ENCODE measurements around the gene DEK. TPM values are rescaled to one million over a fixed set of nuclear protein-coding genes. Genes with fewer than 3 reads are reported as not detected.

Gene DEK
- total RNA-seq, 1 experiment from 2014 or later: 234 TPM

DNA sequence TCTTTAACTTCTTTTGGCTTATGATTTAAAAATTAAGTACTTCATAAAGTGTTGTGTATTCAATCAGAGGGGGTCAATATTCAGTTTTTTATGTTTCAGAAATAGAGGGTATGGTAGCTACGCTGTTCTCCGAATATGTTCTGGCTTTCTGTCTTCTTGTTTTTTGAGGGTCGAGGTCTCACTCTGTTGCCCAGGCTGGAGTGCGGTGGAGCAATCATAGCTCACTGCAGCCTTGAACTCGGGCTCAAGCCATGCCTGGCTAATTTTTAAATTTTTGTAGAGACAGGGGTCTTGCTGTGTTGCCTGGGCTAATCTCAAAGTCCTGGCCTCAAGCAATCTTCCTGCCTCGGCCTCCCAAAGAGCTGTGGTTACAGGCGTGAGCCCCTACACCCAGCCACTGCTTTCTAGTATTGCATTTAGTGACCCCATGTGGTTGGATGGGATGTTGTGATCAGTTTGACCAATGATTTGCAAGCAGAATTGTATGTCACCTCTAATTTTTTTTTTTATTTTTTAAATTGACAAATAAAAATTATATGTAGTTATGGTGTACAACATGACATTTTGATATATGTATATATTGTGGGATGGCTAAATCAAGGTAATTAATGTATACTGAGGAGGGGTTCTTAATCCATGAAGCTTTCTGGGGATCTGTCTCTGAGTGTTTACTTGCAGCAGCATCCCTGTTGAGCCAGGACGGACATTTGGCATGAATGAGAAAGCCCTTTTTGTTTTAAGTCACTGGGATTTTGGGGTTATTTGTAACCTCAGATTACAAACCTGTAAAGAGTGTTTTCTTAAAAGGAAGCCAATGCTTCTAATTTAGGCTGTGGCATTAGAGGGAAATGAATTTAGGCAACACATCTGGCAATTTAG is 38.5 kb upstream of the DEK start:
- no peaks in the 10 kb centered on the region for H3K36me3 ChIP-seq (ENCODE audit: insufficient read depth, low read length, poor library complexity, severe bottlenecking)
- no TSS peak for BruUV-seq (replicated peaks)
- peak; percentile 24 for DNase-seq (ENCODE audit: low spot score)
- TF ChIP-seq EZH2 (IDR thresholded peaks at IDR 0.05; ENCODE audit: borderline replicate concordance, low read depth, low read length, poor library complexity, severe bottlenecking): no peak
- TF ChIP-seq, protein P1, sequence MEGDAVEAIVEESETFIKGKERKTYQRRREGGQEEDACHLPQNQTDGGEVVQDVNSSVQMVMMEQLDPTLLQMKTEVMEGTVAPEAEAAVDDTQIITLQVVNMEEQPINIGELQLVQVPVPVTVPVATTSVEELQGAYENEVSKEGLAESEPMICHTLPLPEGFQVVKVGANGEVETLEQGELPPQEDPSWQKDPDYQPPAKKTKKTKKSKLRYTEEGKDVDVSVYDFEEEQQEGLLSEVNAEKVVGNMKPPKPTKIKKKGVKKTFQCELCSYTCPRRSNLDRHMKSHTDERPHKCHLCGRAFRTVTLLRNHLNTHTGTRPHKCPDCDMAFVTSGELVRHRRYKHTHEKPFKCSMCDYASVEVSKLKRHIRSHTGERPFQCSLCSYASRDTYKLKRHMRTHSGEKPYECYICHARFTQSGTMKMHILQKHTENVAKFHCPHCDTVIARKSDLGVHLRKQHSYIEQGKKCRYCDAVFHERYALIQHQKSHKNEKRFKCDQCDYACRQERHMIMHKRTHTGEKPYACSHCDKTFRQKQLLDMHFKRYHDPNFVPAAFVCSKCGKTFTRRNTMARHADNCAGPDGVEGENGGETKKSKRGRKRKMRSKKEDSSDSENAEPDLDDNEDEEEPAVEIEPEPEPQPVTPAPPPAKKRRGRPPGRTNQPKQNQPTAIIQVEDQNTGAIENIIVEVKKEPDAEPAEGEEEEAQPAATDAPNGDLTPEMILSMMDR (conservative IDR thresholded peaks at IDR 0.05; ENCODE audit: low read depth, low read length): peak; percentile 33; the same call in 1 of the 2 replicates
- H3K4me3 ChIP-seq (ENCODE audit: low read depth, low read length, poor library complexity, severe bottlenecking): no peak overlapping the region
- ChIA-PET POLR2A (ENCODE audit: low non-redundant PET) (no interaction called here), CTCF (no interaction called here)
- no peaks in the 10 kb centered on the region for H3K4me1 ChIP-seq (ENCODE audit: insufficient read depth, low read length, poor library complexity, severe bottlenecking)
- H3K27ac ChIP-seq (ENCODE audit: low read depth, low read length, poor library complexity, severe bottlenecking): no peak overlapping the region
- H3K27me3 ChIP-seq (replicated peaks; ENCODE audit: insufficient read depth, low read depth, low read length, poor library complexity): no peaks in the 10 kb centered on the region
- no peaks in the 10 kb centered on the region for H3K9me3 ChIP-seq (ENCODE audit: low read depth, low read length, poor library complexity, severe bottlenecking)
- intact Hi-C loops (cut with micrococcal nuclease; ENCODE audit: unreplicated experiment): no loop called here

DNA sequence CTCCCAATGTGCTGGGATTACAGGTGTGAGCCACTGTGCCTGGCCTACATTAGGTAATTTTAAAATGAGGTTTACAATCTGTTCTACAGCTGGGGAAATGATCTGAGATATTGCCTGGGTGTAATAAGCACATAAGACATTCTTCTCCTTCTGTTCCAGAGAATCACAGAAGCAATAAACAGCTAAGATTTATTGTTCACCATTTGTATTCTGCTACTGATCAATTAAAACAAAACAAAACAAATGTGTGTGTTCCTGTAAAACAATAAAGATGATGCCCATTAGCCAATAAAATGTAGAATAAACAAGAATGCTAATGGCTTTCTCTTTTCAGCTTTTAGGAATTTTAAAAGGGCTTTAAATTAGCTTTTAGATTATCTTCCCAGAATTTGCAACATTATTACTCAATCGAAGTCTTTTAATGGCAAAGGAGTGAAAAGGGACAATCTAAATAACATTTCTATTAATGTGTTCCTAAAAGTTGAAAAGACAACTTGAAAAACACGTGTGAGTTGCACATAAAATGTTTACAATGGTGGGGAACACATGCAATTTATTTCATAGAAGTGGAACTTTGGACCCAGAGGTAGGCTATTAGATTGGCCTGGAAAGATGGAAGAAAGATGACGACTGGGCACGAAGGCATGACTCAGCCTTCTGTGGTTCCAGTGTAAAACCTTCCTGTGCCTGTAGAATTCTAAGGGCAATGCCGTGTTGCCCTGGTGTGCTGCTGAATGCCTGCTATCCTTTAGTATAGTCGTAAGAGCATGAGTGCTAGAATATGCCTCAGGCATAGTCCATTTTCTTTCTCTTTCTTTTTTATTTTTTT is 29.0 kb upstream of the DEK start:
- DNase-seq (ENCODE audit: low spot score): no peak
- Histone ChIP-seq H3K36me3 (ENCODE audit: insufficient read depth, low read length, poor library complexity, severe bottlenecking) (no peaks in the 10 kb centered on the region), H3K27ac (ENCODE audit: low read depth, low read length, poor library complexity, severe bottlenecking) (no peak overlapping the region), H3K4me1 (ENCODE audit: insufficient read depth, low read length, poor library complexity, severe bottlenecking) (no peaks in the 10 kb centered on the region), H3K9me3 (ENCODE audit: low read depth, low read length, poor library complexity, severe bottlenecking) (no peaks in the 10 kb centered on the region), H3K27me3 (replicated peaks; ENCODE audit: insufficient read depth, low read depth, low read length, poor library complexity) (no peaks in the 10 kb centered on the region), H3K4me3 (ENCODE audit: low read depth, low read length, poor library complexity, severe bottlenecking) (no peak overlapping the region)
- POLR2A ChIA-PET (ENCODE audit: low non-redundant PET): no interaction called here
- no peak for TF ChIP-seq EZH2 (IDR thresholded peaks at IDR 0.05; ENCODE audit: borderline replicate concordance, low read depth, low read length, poor library complexity, severe bottlenecking)
- TF ChIP-seq, protein P1 (conservative IDR thresholded peaks at IDR 0.05; ENCODE audit: low read depth, low read length): no peak
- BruUV-seq (replicated peaks): no TSS peak
- CTCF ChIA-PET: interaction anchor here (0.6 kb wide), 1 partner anchor 26 kb away, joined by 3 read pairs; no protein-coding TSS in a partner anchor
- intact Hi-C loops (cut with micrococcal nuclease; ENCODE audit: unreplicated experiment): no loop called here

- Histone ChIP-seq H3K27me3 (replicated peaks; ENCODE audit: insufficient read depth, low read depth, low read length, poor library complexity) (peaks cover 7% of the 10 kb centered on the region), H3K36me3 (ENCODE audit: insufficient read depth, low read length, poor library complexity, severe bottlenecking) (no peaks in the 10 kb centered on the region), H3K4me3 (ENCODE audit: low read depth, low read length, poor library complexity, severe bottlenecking) (no peak overlapping the region), H3K9me3 (ENCODE audit: low read depth, low read length, poor library complexity, severe bottlenecking) (no peaks in the 10 kb centered on the region), H3K4me1 (ENCODE audit: insufficient read depth, low read length, poor library complexity, severe bottlenecking) (no peaks in the 10 kb centered on the region), H3K27ac (ENCODE audit: low read depth, low read length, poor library complexity, severe bottlenecking) (no peak overlapping the region)
- ChIA-PET CTCF (no interaction called here), POLR2A (ENCODE audit: low non-redundant PET) (interaction anchor here (0.7 kb wide), 1 partner anchor 1262 kb away, joined by 4 read pairs; no protein-coding TSS in a partner anchor)
- BruUV-seq (replicated peaks): no TSS peak
- intact Hi-C loops (cut with micrococcal nuclease; ENCODE audit: unreplicated experiment): no loop called here
- no peak for TF ChIP-seq EZH2 (IDR thresholded peaks at IDR 0.05; ENCODE audit: borderline replicate concordance, low read depth, low read length, poor library complexity, severe bottlenecking)
- TF ChIP-seq, protein P1 (conservative IDR thresholded peaks at IDR 0.05; ENCODE audit: low read depth, low read length): no peak
- no peak for DNase-seq (ENCODE audit: low spot score)
These were observed 25.0 kb upstream of the DEK start for GRCh38 chr6:18289283-18289682.

Measured in A673 (cell line).